ENCODE data around the gene ENTPD7.

The ENTPD7 gene

DNA sequence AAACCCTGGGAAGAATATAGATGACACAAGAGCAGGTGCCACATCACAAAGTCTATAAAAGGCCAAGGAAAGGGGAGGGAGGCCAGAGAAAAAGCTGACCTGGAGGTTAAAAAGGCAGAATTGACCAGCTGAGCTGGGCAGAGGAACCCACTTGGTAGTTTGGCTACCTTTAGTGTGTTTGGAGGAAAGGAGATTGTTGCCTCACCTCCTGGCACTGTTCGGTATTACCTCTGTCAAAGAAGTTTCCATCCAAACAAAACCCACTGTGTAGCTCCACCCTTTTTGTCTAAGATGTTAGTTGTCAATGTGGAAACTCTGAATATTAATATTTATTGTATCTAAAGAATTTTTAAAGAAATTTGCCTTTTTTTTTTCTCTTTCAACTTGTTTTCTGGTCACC lies 23.4 kb downstream of the ENTPD7 start:
- H3K4me3 ChIP-seq (ENCODE audit: low read depth, low read length), result no peak overlapping the region
- no peaks in the 10 kb centered on the region for H3K79me2 ChIP-seq (ENCODE audit: control insufficient read depth, insufficient read depth, low read length, unreplicated experiment)
- no peaks in the 10 kb centered on the region for H3K27me3 ChIP-seq (ENCODE audit: insufficient read depth, low read length)
- H2AFZ ChIP-seq (ENCODE audit: low read length, unreplicated experiment), result no peak overlapping the region
- H3K4me1 ChIP-seq (ENCODE audit: control insufficient read depth, insufficient read depth, low read length, unreplicated experiment), result peaks cover 10% of the 10 kb centered on the region
- H3K36me3 ChIP-seq (ENCODE audit: insufficient read depth, low read length), result peaks cover 13% of the 10 kb centered on the region
- H3K27ac ChIP-seq (ENCODE audit: low read depth, low read length), result no peak overlapping the region

DNA sequence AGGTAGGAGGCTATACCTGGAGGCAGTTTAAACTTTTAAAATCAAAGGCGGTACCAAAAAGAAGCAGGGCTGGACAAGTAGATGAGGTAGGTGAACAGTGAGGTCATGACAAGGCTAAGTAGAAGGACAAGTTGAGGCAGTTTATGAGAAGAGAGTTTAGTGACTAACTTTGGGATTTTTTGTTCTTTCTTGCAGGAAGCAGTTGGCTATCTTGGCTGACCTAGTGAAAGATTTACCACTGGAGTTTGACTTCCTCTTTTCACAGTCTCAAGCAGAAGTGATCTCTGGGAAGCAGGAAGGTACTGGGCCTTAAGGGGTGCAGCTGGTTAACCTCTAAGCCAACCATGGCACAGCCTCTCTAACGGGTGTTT lies 26.3 kb downstream of the ENTPD7 start:
- Histone ChIP-seq H3K79me2 (ENCODE audit: control insufficient read depth, insufficient read depth, low read length, unreplicated experiment) (no peaks in the 10 kb centered on the region), H3K4me3 (ENCODE audit: low read depth, low read length) (no peak overlapping the region), H3K36me3 (ENCODE audit: insufficient read depth, low read length) (peaks cover 14% of the 10 kb centered on the region), H3K27me3 (ENCODE audit: insufficient read depth, low read length) (no peaks in the 10 kb centered on the region), H3K27ac (ENCODE audit: low read depth, low read length) (no peak overlapping the region), H2AFZ (ENCODE audit: low read length, unreplicated experiment) (no peak overlapping the region), H3K4me1 (ENCODE audit: control insufficient read depth, insufficient read depth, low read length, unreplicated experiment) (peaks cover 18% of the 10 kb centered on the region)

DNA sequence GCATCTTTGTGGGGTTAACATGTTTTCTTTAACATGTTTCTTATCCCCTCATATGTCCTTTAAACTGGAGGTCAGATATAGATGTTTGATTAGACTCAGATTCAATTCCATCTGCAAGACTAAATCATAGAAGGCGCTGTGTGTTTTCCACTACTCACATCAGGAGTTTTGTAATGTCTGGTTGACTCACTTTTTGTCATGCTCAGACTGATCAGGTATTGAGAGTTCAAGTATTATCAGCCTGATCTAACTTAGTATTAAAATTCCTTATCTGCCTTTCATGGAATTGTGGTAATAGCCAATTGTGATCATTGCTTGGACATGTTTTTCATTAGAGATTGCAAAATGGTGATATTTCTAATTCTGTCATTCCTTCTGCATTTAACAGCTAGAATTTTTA lies 30.2 kb downstream of the ENTPD7 start:
- Histone ChIP-seq H3K27ac (ENCODE audit: low read depth, low read length) (no peak overlapping the region), H3K79me2 (ENCODE audit: control insufficient read depth, insufficient read depth, low read length, unreplicated experiment) (no peaks in the 10 kb centered on the region), H3K27me3 (ENCODE audit: insufficient read depth, low read length) (no peaks in the 10 kb centered on the region), H3K4me1 (ENCODE audit: control insufficient read depth, insufficient read depth, low read length, unreplicated experiment) (peaks cover 8% of the 10 kb centered on the region), H3K36me3 (ENCODE audit: insufficient read depth, low read length) (peaks cover 20% of the 10 kb centered on the region; the same call in 1 of the 2 replicates), H3K4me3 (ENCODE audit: low read depth, low read length) (no peak overlapping the region), H2AFZ (ENCODE audit: low read length, unreplicated experiment) (no peak overlapping the region)

DNA sequence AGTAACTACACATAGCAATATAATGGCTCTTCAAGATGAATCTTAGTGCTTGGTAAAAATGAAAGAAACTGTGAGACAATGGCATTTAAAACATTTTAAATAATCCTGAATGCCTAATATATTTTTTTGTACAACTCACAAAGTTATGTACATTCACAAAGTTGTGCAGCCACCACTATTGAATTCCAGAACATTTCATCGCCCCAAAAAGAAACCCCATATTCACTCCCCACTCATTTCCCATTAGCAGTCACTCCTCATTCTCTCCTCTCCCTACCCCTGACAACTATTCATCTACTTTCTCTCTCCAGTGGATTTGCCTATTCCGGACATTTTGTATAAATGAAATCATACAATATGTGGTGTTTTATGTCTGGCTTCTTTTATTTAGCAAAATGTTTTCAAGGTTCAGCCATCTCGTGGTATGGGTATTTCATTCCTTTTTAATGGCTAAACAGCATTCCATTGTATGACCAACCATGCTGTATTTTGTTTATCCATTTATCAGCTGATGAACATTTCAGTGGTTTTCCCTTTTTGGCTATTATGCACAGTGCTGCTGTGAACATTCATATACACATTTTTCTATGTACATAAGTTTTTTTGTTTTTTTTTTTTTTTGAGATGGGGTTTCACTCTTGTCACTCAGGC lies 34.7 kb downstream of the ENTPD7 start:
- Histone ChIP-seq H3K27ac (ENCODE audit: low read depth, low read length) (peak overlapping the region; percentile 49), H3K36me3 (ENCODE audit: insufficient read depth, low read length) (peaks cover 42% of the 10 kb centered on the region), H3K4me3 (ENCODE audit: low read depth, low read length) (no peak overlapping the region), H3K79me2 (ENCODE audit: control insufficient read depth, insufficient read depth, low read length, unreplicated experiment) (no peaks in the 10 kb centered on the region), H3K4me1 (ENCODE audit: control insufficient read depth, insufficient read depth, low read length, unreplicated experiment) (peaks cover 7% of the 10 kb centered on the region), H2AFZ (ENCODE audit: low read length, unreplicated experiment) (no peak overlapping the region), H3K27me3 (ENCODE audit: insufficient read depth, low read length) (no peaks in the 10 kb centered on the region)

DNA sequence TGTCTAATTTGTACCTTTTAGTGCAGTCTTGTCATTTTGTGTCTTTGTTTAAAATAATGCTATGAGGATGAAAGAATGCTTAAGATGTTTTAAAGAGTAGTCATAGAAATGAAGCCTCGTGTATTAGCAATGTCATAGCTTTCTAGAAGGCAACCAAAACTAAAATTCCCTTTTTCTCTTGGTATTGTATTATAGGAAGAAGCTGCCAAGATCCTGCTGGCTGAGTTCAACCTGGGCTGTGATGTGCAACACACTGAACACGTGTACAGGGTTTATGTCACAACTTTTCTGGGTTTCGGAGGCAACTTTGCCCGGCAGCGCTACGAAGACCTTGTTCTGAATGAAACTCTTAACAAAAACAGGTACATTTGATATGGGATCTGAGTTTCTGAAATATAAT lies 36.5 kb downstream of the ENTPD7 start:
- Histone ChIP-seq H3K36me3 (ENCODE audit: insufficient read depth, low read length) (peaks cover 47% of the 10 kb centered on the region), H3K4me1 (ENCODE audit: control insufficient read depth, insufficient read depth, low read length, unreplicated experiment) (no peaks in the 10 kb centered on the region), H3K4me3 (ENCODE audit: low read depth, low read length) (no peak overlapping the region), H3K79me2 (ENCODE audit: control insufficient read depth, insufficient read depth, low read length, unreplicated experiment) (no peaks in the 10 kb centered on the region), H3K27ac (ENCODE audit: low read depth, low read length) (no peak overlapping the region), H3K27me3 (ENCODE audit: insufficient read depth, low read length) (no peaks in the 10 kb centered on the region), H2AFZ (ENCODE audit: low read length, unreplicated experiment) (no peak overlapping the region)

DNA sequence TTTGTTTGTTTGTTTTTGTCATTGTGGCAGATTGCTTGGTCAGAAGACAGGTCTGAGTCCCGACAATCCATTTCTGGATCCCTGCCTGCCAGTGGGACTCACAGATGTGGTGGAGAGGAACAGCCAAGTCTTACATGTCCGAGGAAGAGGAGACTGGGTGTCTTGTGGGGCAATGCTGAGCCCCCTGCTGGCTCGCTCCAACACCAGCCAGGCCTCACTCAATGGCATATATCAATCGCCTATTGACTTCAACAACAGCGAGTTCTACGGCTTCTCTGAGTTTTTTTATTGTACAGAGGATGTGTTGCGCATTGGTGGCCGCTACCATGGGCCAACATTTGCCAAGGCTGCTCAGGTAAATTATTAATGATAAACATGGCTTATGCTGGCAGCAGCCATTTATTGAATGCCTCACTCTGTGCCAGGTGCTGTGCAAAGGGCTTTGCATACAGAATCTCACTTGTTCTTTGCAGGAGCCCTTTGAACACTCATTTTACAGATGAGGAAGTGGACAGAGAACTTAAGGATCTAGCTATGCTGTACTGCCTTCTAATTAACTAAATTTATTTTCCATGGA lies 39.3 kb downstream of the ENTPD7 start:
- Histone ChIP-seq H3K4me1 (ENCODE audit: control insufficient read depth, insufficient read depth, low read length, unreplicated experiment) (no peaks in the 10 kb centered on the region), H3K79me2 (ENCODE audit: control insufficient read depth, insufficient read depth, low read length, unreplicated experiment) (no peaks in the 10 kb centered on the region), H3K27ac (ENCODE audit: low read depth, low read length) (no peak overlapping the region), H2AFZ (ENCODE audit: low read length, unreplicated experiment) (no peak overlapping the region), H3K4me3 (ENCODE audit: low read depth, low read length) (no peak overlapping the region), H3K27me3 (ENCODE audit: insufficient read depth, low read length) (no peaks in the 10 kb centered on the region), H3K36me3 (ENCODE audit: insufficient read depth, low read length) (peaks cover 49% of the 10 kb centered on the region)

DNA sequence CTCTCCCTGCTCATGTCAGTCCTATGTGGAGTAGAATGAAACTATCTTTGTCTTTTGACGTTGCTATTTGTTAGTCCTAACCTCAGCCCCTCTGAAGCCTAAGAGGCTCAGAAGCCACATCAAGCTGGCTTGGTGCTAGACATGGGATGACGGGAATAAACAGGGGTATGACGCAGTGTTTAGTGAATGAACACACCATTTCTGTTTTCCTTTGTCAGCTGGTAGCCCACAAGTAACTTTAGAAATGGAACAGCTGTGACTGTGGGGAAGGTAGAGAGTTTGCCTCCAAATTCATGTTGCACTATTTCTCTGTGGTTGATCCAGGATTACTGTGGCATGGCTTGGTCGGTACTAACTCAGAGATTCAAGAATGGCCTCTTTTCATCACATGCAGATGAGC lies 41.3 kb downstream of the ENTPD7 start:
- H3K36me3 ChIP-seq (ENCODE audit: insufficient read depth, low read length), result peaks cover 49% of the 10 kb centered on the region

DNA sequence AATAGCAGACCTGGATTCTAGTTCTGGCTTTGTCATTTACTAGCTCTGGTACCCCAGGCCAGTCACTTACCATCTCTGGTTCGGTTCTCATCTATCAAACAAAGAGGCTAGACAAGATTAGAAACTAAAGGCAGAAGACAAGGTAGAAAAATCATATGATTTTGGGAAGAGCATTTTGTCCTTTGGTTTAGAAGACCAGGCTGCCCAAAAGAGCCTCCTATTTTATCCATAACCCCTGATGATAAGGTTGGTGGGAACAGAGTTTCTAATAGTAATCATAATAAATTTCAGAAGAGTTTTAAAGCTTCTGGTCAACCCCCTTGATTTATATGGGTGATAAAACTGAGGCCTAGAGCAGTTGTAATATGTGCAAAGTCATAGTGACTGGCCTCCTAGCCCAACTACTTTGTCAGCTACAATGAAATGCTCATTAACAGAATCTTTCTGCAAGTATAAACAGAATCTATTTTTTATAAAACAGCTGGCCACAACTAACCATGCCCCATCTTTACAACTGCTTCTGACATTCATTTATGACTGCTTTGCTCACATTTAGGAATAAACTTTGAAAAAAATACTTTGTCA lies 49.2 kb downstream of the ENTPD7 start:
- peaks cover 16% of the 10 kb centered on the region for H3K4me1 ChIP-seq (ENCODE audit: control insufficient read depth, insufficient read depth, low read length, unreplicated experiment)
- no peak overlapping the region for H2AFZ ChIP-seq (ENCODE audit: low read length, unreplicated experiment)
- H3K79me2 ChIP-seq (ENCODE audit: control insufficient read depth, insufficient read depth, low read length, unreplicated experiment), result no peaks in the 10 kb centered on the region
- peaks cover 10% of the 10 kb centered on the region for H3K36me3 ChIP-seq (ENCODE audit: insufficient read depth, low read length)
- H3K4me3 ChIP-seq (ENCODE audit: low read depth, low read length), result no peak overlapping the region
- no peaks in the 10 kb centered on the region for H3K27me3 ChIP-seq (ENCODE audit: insufficient read depth, low read length)
- peak overlapping the region; percentile 41; the same call in 1 of the 2 replicates for H3K27ac ChIP-seq (ENCODE audit: low read depth, low read length)

More for the DNA sequence above, 41.3 kb downstream of the ENTPD7 start:
- Histone ChIP-seq H3K4me1 (ENCODE audit: control insufficient read depth, insufficient read depth, low read length, unreplicated experiment) (no peaks in the 10 kb centered on the region), H3K4me3 (ENCODE audit: low read depth, low read length) (no peak overlapping the region), H3K79me2 (ENCODE audit: control insufficient read depth, insufficient read depth, low read length, unreplicated experiment) (no peaks in the 10 kb centered on the region), H2AFZ (ENCODE audit: low read length, unreplicated experiment) (no peak overlapping the region), H3K27me3 (ENCODE audit: insufficient read depth, low read length) (no peaks in the 10 kb centered on the region), H3K27ac (ENCODE audit: low read depth, low read length) (no peak overlapping the region)

DNA sequence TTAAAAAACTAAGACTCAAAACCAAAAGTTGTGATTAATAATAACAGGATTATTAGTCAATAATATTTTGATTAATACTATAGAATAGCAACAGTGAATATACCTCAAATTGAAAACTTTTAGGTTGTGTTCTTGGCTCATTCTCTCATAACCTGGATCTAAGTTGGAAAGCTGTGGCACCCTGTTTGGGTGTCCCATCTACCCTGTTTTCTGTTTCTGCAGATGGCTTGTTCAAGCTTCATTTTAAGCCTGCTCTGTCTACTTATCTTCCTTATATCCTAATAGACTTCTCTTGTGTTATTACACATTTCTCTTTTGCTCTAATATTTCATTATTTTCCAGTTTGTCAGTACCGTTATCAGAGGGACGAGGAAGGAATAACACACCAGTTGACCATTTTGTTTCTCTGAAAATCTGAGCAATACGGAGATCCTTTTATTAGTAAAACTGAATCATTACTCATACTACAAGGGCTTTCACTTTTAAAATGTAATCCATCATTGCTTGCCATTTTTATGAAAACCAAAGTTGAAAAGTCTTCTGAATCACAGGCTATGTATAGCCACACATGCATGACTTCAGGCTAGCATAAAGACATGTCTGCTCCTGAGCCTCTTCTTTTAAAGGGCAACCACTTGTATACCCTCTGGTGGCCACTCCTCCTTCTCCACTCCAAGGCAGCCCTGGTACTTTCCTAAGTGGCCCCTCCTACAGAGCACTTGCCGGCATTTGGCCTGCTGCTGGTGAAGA lies 50.3 kb downstream of the ENTPD7 start:
- Histone ChIP-seq H3K4me3 (ENCODE audit: low read depth, low read length) (no peak overlapping the region), H3K36me3 (ENCODE audit: insufficient read depth, low read length) (peaks cover 10% of the 10 kb centered on the region), H3K27ac (ENCODE audit: low read depth, low read length) (peak overlapping the region; percentile 41; the same call in 1 of the 2 replicates), H3K27me3 (ENCODE audit: insufficient read depth, low read length) (no peaks in the 10 kb centered on the region), H3K4me1 (ENCODE audit: control insufficient read depth, insufficient read depth, low read length, unreplicated experiment) (peaks cover 16% of the 10 kb centered on the region), H3K79me2 (ENCODE audit: control insufficient read depth, insufficient read depth, low read length, unreplicated experiment) (no peaks in the 10 kb centered on the region), H2AFZ (ENCODE audit: low read length, unreplicated experiment) (no peak overlapping the region)

DNA sequence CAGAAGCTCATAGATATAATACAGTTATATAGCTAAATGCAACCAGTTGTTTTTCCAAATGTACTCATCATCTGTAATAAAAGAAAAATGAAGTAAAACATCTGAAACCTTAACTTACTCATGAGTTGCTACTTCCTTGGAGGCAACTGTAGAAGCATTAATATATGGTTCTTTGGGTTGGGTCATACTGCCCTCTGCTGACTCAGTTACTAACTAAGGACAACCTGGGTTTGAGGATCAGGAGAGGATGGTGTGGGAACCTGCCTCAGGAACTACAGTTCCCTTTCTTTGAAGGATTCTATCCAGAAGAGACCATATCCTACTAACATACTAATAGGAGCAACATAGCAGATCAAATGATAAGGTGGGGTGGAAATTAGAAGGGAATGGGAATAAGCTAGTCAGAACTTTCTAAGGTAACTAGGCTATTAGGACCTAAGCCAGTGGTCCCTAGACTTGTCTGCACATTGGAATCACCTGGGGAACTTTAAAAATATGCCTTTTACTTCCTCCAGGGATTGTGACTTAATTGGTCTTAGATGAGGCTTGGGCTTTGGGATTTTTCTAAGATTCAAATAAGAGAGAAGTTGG lies 51.9 kb downstream of the ENTPD7 start:
- no peaks in the 10 kb centered on the region for H3K27me3 ChIP-seq (ENCODE audit: insufficient read depth, low read length)
- no peaks in the 10 kb centered on the region for H3K79me2 ChIP-seq (ENCODE audit: control insufficient read depth, insufficient read depth, low read length, unreplicated experiment)
- no peak overlapping the region for H3K27ac ChIP-seq (ENCODE audit: low read depth, low read length)
- H3K4me1 ChIP-seq (ENCODE audit: control insufficient read depth, insufficient read depth, low read length, unreplicated experiment), result peaks cover 16% of the 10 kb centered on the region
- H2AFZ ChIP-seq (ENCODE audit: low read length, unreplicated experiment), result no peak overlapping the region
- H3K4me3 ChIP-seq (ENCODE audit: low read depth, low read length), result no peak overlapping the region
- peaks cover 10% of the 10 kb centered on the region for H3K36me3 ChIP-seq (ENCODE audit: insufficient read depth, low read length)

Data from ACC112 (cell line).